Activated B cell treated with CpG ODN at 0.5 μM for 24 hours (primary cell): ENCODE data around the gene DYNC2H1. TPM values are rescaled to one million over a fixed set of nuclear protein-coding genes. Genes with fewer than 3 reads are reported as not detected.

ENCODE experiments used
- ATAC-seq: fragments of 200-7000 bp; cut with Tn5 transposase; one replicate; pipeline ENCODE4 v1.10.0; 2021; ENCODE audit warnings: low read depth, mild to moderate bottlenecking, moderate library complexity
- CTCF ChIA-PET: fragments of 350-600 bp; sonication (Branson Sonifier 250); formaldehyde crosslinking; loops from one replicate; lab custom pipeline; 2021; ENCODE audit warnings: antibody characterized with exemption; lab: Charles Lee
- POLR2A ChIA-PET: fragments of 350-600 bp; sonication (Branson Sonifier 250); formaldehyde crosslinking; loops from one replicate; lab custom pipeline; 2021; ENCODE audit warnings: antibody characterized with exemption; lab: Charles Lee
- DNase-seq: peaks from one replicate; pipeline ENCODE4 v3.0.0; 2022
- H3K27ac Mint-ChIP-seq: one replicate; pipeline ENCODE4 v1.8.0; 2020; ENCODE audit warnings: mixed read lengths
- H3K27me3 Mint-ChIP-seq: one replicate; pipeline ENCODE4 v1.8.0; 2021; ENCODE audit warnings: mixed read lengths
- H3K36me3 Mint-ChIP-seq: one replicate; pipeline ENCODE4 v1.8.0; 2021; ENCODE audit warnings: low read depth, mixed read lengths
- H3K4me1 Mint-ChIP-seq: one replicate; pipeline ENCODE4 v1.8.0; 2021; ENCODE audit warnings: mixed read lengths
- H3K4me3 Mint-ChIP-seq: one replicate; pipeline ENCODE4 v1.8.0; 2020; ENCODE audit warnings: mild to moderate bottlenecking, mixed read lengths
- H3K9me3 Mint-ChIP-seq: one replicate; pipeline ENCODE4 v1.8.0; 2020; ENCODE audit warnings: mixed read lengths
- CTCF ChIP-seq: fragments of 200-600 bp; IDR thresholded peaks from one replicate; pipeline ENCODE4 v1.8.0; 2022; ENCODE audit warnings: antibody characterized with exemption, mild to moderate bottlenecking
- intact Hi-C: fragments of 100-400 bp; cut with micrococcal nuclease; formaldehyde crosslinking; loops from one replicate; pipeline ENCODE4 v1.15.1; 2024
- total RNA-seq: library from RNA; stranded (reverse); gene quantifications from 2 replicates; pipeline ENCODE4 v1.2.3, GENCODE V29; 2022

DYNC2H1 gene
- total RNA-seq, 1 donor from 2014 or later = 3.2 TPM

DNA sequence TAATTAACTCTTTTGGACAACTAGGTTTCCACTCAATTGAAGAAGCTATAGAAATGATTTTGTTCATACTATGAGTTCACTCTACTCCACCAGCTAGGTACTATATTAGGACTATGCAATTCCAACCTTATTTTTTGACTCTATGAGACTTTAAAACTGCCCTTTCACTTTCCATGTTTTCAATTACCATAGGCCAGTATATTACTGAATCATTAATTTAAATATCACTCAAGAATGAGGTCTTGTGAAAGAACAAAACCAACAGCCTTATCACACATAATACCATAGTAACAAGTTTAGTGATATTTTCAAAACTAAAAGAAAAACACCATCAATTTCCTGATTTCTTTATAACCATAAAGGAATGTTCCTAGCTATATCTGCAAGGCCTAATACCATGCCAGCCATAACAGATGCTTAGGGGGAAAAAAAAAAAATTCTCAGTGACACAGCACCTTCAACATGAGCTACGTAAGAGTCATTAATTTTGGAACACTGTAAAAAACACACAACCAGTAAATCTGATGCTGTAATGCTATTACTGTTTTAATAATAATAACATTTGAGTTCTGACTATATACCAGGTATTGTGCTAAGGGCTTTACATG is 23.4 kb upstream of the DYNC2H1 start:
- H3K36me3 Mint-ChIP-seq = peaks cover 47% of the 10 kb centered on the region
- ChIA-PET POLR2A (no interaction called here), CTCF (no interaction called here)
- H3K27me3 Mint-ChIP-seq = no peaks in the 10 kb centered on the region
- ATAC-seq (no peak), DNase-seq (no peak)
- H3K4me1 Mint-ChIP-seq = peaks cover 14% of the 10 kb centered on the region
- intact Hi-C loops = loop anchor here (2.0 kb wide), 1 partner anchor 15 kb away; no protein-coding TSS in a partner anchor
- no peak overlapping the region for H3K27ac Mint-ChIP-seq
- TF ChIP-seq CTCF = no peak
- no peaks in the 10 kb centered on the region for H3K9me3 Mint-ChIP-seq
- H3K4me3 Mint-ChIP-seq = no peak overlapping the region

DNA sequence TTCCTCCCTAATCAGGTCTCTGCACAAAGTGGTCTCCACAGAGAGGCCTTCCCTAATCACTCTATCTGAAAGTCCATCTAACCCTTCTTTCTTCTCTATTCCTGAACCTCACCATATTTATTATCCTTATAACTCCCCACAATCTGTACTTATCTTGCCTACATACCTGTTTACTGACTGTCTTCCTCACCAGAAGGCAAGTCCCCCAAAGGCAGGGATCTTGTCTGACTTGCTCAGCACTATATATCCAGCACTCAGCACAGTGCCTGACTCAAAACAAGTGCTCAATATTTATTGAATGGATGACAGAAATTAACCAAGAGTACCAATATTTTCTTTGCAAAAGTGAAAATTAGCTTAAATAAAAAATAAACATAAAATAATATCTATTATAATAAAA is 22.8 kb upstream of the DYNC2H1 start:
- peaks cover 45% of the 10 kb centered on the region for H3K36me3 Mint-ChIP-seq
- H3K27me3 Mint-ChIP-seq = no peaks in the 10 kb centered on the region
- CTCF ChIA-PET = no interaction called here
- POLR2A ChIA-PET = no interaction called here
- intact Hi-C loops = no loop called here
- TF ChIP-seq CTCF = no peak
- no peak overlapping the region for H3K27ac Mint-ChIP-seq
- no peak for DNase-seq
- ATAC-seq = no peak
- no peaks in the 10 kb centered on the region for H3K9me3 Mint-ChIP-seq
- H3K4me3 Mint-ChIP-seq = no peak overlapping the region
- H3K4me1 Mint-ChIP-seq = peaks cover 17% of the 10 kb centered on the region

GRCh38 chr11:103091064-103091800 is 18.0 kb upstream of the DYNC2H1 start:
- Mint-ChIP-seq H3K27ac (peak overlapping the region; percentile 88), H3K27me3 (peaks cover 18% of the 10 kb centered on the region), H3K9me3 (no peaks in the 10 kb centered on the region), H3K4me3 (peak overlapping the region; percentile 93), H3K4me1 (peaks cover 26% of the 10 kb centered on the region), H3K36me3 (peaks cover 20% of the 10 kb centered on the region)
- POLR2A ChIA-PET = interaction anchor here (2.6 kb wide), 1 partner anchor 17 kb away, joined by 47 read pairs; the partner anchor contains the start of gene DYNC2H1
- intact Hi-C loops = loop anchor here (5.0 kb wide), 1 partner anchor 1174 kb away; the partner anchor contains the start of genes ANGPTL5 and CEP126
- ATAC-seq (peak; percentile 20), DNase-seq (peak; percentile 27)
- CTCF ChIA-PET = interaction anchor here (2.3 kb wide), 1 partner anchor 18 kb away, joined by 16 read pairs; the partner anchor contains the start of gene DYNC2H1
- no peak for TF ChIP-seq CTCF

DNA sequence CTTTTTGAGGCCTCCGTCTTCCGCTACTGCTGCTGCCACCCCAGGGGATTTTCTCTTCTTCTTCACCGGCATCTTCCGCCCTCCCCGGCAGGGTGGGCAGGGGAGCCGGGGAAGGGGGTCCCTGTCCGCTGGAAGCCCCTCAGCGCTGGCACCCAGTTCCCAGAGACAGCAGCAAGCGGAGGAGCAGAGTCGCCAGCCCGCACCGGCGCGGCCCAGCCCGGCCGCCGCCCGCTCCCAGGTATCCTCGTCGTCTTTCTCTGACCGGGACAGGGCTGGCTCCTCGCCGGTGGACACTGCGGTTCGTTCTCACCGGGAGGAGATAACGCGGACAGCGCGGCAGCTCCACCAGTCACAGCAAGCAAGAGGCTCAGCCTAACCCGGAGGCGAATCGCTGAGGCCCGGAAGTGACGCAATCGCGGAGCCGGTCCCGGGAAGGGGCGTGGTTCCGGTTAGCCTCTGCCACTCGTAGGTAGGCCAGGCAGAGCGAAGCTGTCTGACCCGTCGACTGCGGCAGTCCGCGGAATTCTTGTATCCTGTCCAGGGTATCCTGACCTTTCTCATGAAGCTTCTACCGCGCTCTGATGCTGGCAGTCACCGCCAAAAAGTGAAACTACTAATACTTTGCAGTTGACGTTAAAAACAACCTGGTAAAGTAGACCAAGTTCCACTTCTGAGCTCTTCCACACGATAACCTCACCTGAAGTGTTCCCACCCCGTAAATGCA is 17.3 kb upstream of the DYNC2H1 start, which contains the start of gene DCUN1D5:
Gene DCUN1D5, minus strand, starts transcription at position 360 of the 724 bp plus-strand sequence. Its CDS starts 288 bp downstream, at position 72.
- TF ChIP-seq CTCF = no peak
- Mint-ChIP-seq H3K27ac (peak within 1 kb of the TSS; percentile 88), H3K27me3 (peaks cover 23% of the 10 kb centered on the region), H3K4me3 (peak within 1 kb of the TSS; percentile 93), H3K9me3 (no peaks in the 10 kb centered on the region), H3K4me1 (peaks cover 26% of the 10 kb centered on the region), H3K36me3 (peaks cover 16% of the 10 kb centered on the region)
- peak; percentile 90 for DNase-seq
- ChIA-PET POLR2A (interaction anchor here (0.9 to 2.6 kb wide), 3 partner anchors 8 to 22 kb away, joined by 3 to 47 read pairs (median 3); partner anchors contain the start of gene DYNC2H1), CTCF (interaction anchor here (0.6 to 2.3 kb wide), 2 partner anchors 17 to 67 kb away, joined by 3 to 16 read pairs; partner anchors contain the start of gene DYNC2H1)
- intact Hi-C loops = loop anchor here (1.0 to 5.0 kb wide), 2 partner anchors 17 to 1175 kb away; partner anchors contain the start of genes ANGPTL5, CEP126 and DYNC2H1
- ATAC-seq = peak; percentile 99
